Lower lobe of right lung (tissue), 2 donors: ENCODE measurements around the gene HAPLN2. TPM values are rescaled to one million over a fixed set of nuclear protein-coding genes. Genes with fewer than 3 reads are reported as not detected.
A peak's percentile ranks its signal among the peaks of the same experiment; 100 is the strongest.

ENCODE experiments used
- ATAC-seq, 2 donors: fragments of 200-7000 bp; cut with Tn5 transposase; one replicate each; pipeline ENCODE4 v1.9.1; 2020 to 2022; ENCODE audit warnings: mild to moderate bottlenecking in 2 of 2, moderate library complexity in 2 of 2
- DNase-seq: peaks from one replicate; pipeline ENCODE4 v3.0.0-alpha.2; 2020
- H3K27ac ChIP-seq: fragments of 200-600 bp; one replicate; pipeline ENCODE4 v1.8.0; 2022
- H3K27me3 ChIP-seq: fragments of 200-600 bp; one replicate; pipeline ENCODE4 v1.8.0; 2022; ENCODE audit warnings: low read depth
- H3K36me3 ChIP-seq: fragments of 200-600 bp; one replicate; pipeline ENCODE4 v1.8.0; 2022; ENCODE audit warnings: mild to moderate bottlenecking
- H3K4me1 ChIP-seq: fragments of 200-600 bp; one replicate; pipeline ENCODE4 v1.8.0; 2022
- H3K4me3 ChIP-seq: fragments of 200-600 bp; one replicate; pipeline ENCODE4 v1.8.0; 2022; ENCODE audit warnings: mild to moderate bottlenecking
- H3K9me3 ChIP-seq: fragments of 200-600 bp; one replicate; pipeline ENCODE4 v1.8.0; 2022
- CTCF ChIP-seq: fragments of 200-600 bp; IDR thresholded peaks from one replicate; pipeline ENCODE4 v1.8.0; 2022; ENCODE audit warnings: antibody characterized with exemption, mild to moderate bottlenecking
- intact Hi-C: fragments of 100-400 bp; cut with DNase I; formaldehyde crosslinking; loops from one replicate; pipeline ENCODE4 v1.11.0; 2022
- long read RNA-seq: library from polyadenylated mRNA; unstranded; transcript quantifications from one replicate; pipeline ENCODE4 v2.0.0, GENCODE V29; 2021
- total RNA-seq: library from RNA; stranded (reverse); fragmentation: NEBNext Ultra II Directional; extraction: Animal tissue kit (Norgen Biotek cat#: 25700); gene quantifications from one replicate; pipeline ENCODE4 v1.2.1, GENCODE V29; 2021
- donor health status: DM: no; HTN: yes; CAD: no; lungs with severe emphysema.

HAPLN2 gene
- 0.21 TPM for total RNA-seq
- long read RNA-seq, partial matches to known transcripts: 0 of 1 reads
- long read RNA-seq, other reads (novel, unspliced or antisense): 0 of 1 reads

DNA sequence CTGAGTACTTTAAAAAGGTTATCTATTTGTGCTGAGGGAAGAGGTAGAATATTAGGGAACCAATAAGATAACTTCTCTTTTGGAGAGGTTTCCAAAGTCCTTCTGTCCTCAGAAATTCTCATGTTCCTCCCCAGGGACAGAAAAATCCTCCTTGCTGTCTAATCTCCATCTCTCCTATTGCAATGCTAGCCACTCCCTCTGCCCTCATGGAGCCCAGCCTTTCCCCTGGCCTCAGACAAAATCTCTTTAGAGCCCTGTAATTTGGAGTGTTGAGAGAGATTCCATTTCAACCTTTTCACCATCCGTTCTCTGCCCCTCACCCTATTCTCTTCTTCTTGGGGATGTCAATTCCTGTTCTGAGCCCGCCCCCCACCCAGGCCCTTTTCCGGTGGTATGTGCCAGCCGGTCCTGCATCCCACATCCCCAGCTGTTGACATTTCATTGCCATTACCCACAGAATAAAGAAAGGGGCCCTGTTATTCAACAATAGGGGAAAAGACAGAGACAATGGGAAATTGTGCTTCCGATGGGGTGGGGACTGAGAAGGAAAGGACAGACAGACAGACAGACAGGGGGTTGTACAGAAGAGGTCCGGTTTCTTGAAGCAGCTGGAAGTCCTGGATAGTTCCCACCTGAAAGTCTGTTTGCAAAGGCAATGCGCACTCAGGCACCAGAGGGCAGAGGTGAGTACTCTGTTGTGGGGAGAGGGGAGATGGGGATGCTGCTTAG is at the start of gene HAPLN2:
HAPLN2 (plus strand) TSS at position 563 of the 729 bp plus-strand sequence. CDS start 4,076 bp downstream, outside the sequence.
- Histone ChIP-seq H3K36me3 (no peaks in the 10 kb centered on the region), H3K27ac (no peak within 1 kb of the TSS), H3K4me1 (peaks cover 19% of the 10 kb centered on the region), H3K9me3 (no peaks in the 10 kb centered on the region), H3K27me3 (peaks cover 39% of the 10 kb centered on the region), H3K4me3 (no peak within 1 kb of the TSS)
- DNase-seq (no peak), ATAC-seq (no peak)
- intact Hi-C loops: no loop called here
- no peak for TF ChIP-seq CTCF

GRCh38 chr1:156571261-156571852 is 47.9 kb upstream of the HAPLN2 start:
- H3K27me3 ChIP-seq: peaks cover 3% of the 10 kb centered on the region
- H3K27ac ChIP-seq: no peak overlapping the region
- intact Hi-C loops: no loop called here
- no peak overlapping the region for H3K4me3 ChIP-seq
- ATAC-seq: peak in 1 of 2 donors; percentile 36
- TF ChIP-seq CTCF: no peak
- no peak for DNase-seq
- H3K9me3 ChIP-seq: no peaks in the 10 kb centered on the region
- H3K4me1 ChIP-seq: peaks cover 16% of the 10 kb centered on the region
- no peaks in the 10 kb centered on the region for H3K36me3 ChIP-seq

GRCh38 chr1:156571919-156572662 is 47.1 kb upstream of the HAPLN2 start, which contains the start of gene IQGAP3:
Gene IQGAP3, minus strand, starts transcription at chr1:156572565. Its CDS starts 36 bp downstream, at chr1:156572529.
- Histone ChIP-seq H3K9me3 (no peaks in the 10 kb centered on the region), H3K27me3 (peaks cover 3% of the 10 kb centered on the region), H3K36me3 (no peaks in the 10 kb centered on the region), H3K4me3 (peak within 1 kb of the TSS; percentile 47), H3K4me1 (peaks cover 16% of the 10 kb centered on the region), H3K27ac (no peak within 1 kb of the TSS)
- peak; percentile 94 to 96 for ATAC-seq
- peak; percentile 91 for DNase-seq
- intact Hi-C loops: no loop called here
- TF ChIP-seq CTCF: no peak

- no peak for TF ChIP-seq CTCF
- ATAC-seq (no peak), DNase-seq (no peak)
- intact Hi-C loops: no loop called here
- Histone ChIP-seq H3K27me3 (peaks cover 3% of the 10 kb centered on the region), H3K27ac (no peak overlapping the region), H3K4me3 (peak overlapping the region; percentile 47), H3K9me3 (no peaks in the 10 kb centered on the region), H3K36me3 (no peaks in the 10 kb centered on the region), H3K4me1 (peaks cover 16% of the 10 kb centered on the region)
Measured at GRCh38 chr1:156572663-156573018, 46.6 kb upstream of the HAPLN2 start.

DNA sequence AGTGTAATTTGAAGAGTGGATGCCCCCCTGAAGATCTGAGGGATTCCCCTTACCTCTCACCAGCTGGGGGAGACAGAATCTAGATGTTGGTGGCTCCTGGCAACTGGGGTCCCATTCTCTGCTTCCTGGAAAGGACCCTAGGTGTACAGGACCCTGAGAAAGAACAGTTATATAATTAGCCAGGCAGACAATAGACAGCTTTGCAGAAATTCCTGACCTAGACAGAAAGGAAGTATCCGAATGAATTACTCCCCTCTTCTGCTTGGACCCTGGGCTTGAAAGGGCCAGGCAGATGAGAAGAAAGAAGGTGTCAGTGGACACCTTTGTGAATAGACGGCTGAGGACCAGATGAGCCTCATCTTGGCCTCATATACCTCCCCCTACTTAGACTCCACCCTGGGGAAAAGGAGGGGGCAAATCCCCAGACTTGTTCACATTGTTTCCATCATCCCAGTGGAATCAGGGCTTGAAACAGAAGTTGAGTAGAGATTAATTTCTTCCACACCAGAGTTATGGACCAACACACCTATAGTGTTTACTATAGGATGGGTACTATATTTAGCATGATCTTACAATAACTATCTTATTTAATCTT is 45.1 kb upstream of the HAPLN2 start:
- no peak for ATAC-seq
- peaks cover 16% of the 10 kb centered on the region for H3K4me1 ChIP-seq
- H3K27me3 ChIP-seq: peaks cover 3% of the 10 kb centered on the region
- no peak for TF ChIP-seq CTCF
- no peak for DNase-seq
- H3K4me3 ChIP-seq: no peak overlapping the region
- no peak overlapping the region for H3K27ac ChIP-seq
- H3K36me3 ChIP-seq: no peaks in the 10 kb centered on the region
- no peaks in the 10 kb centered on the region for H3K9me3 ChIP-seq
- intact Hi-C loops: no loop called here
